Karpas-422 (cell line): ENCODE data around the gene SP2. TPM values are rescaled to one million over a fixed set of nuclear protein-coding genes. Genes with fewer than 3 reads are reported as not detected.

Experiments used
- DNase-seq: peaks from one replicate; pipeline ENCODE4 v3.0.0-alpha.2; 2015
- H2AFZ ChIP-seq: fragments of 200-600 bp; sonication (generic); 2 replicates; pipeline ENCODE4 v1.6.1; 2014; ENCODE audit warnings: antibody characterized with exemption, low read length, mixed read lengths
- H3K27ac ChIP-seq: fragments of 200-600 bp; sonication (generic); 2 replicates; pipeline ENCODE4 v1.5.1; 2014; ENCODE audit warnings: mild to moderate bottlenecking, low read length, moderate library complexity
- H3K27me3 ChIP-seq: fragments of 200-600 bp; sonication (generic); 2 replicates; pipeline ENCODE4 v1.6.1; 2014; ENCODE audit warnings: low read length, mixed read lengths
- H3K36me3 ChIP-seq: fragments of 200-600 bp; sonication (generic); 2 replicates; pipeline ENCODE4 v1.6.1; 2014; ENCODE audit warnings: low read length, mixed read lengths; ENCODE audit not compliant: insufficient read depth
- H3K4me1 ChIP-seq: fragments of 200-600 bp; sonication (generic); 2 replicates; pipeline ENCODE4 v1.6.1; 2014; ENCODE audit warnings: mild to moderate bottlenecking, low read length, mixed read lengths
- H3K4me2 ChIP-seq: fragments of 200-600 bp; sonication (generic); 2 replicates; pipeline ENCODE4 v1.6.1; 2014; ENCODE audit warnings: low read length, low read depth, mild to moderate bottlenecking; ENCODE audit not compliant: poor library complexity, severe bottlenecking
- H3K4me3 ChIP-seq: fragments of 200-600 bp; sonication (generic); 2 replicates; pipeline ENCODE4 v1.5.1; 2014; ENCODE audit warnings: mild to moderate bottlenecking, antibody characterized with exemption, low read length, mixed read lengths
- H3K79me2 ChIP-seq: fragments of 200-600 bp; sonication (generic); 2 replicates; pipeline ENCODE4 v1.6.1; 2014; ENCODE audit warnings: mild to moderate bottlenecking, low read length, mixed read lengths
- H3K9ac ChIP-seq: fragments of 200-600 bp; sonication (generic); 2 replicates; pipeline ENCODE4 v1.6.0; 2014; ENCODE audit warnings: low read length
- H3K9me2 ChIP-seq: fragments of 200-600 bp; sonication (generic), shearing (Covaris generic); replicated peaks from 2 replicates; pipeline ENCODE4 v1.6.0; 2014; ENCODE audit warnings: mild to moderate bottlenecking, low read length, moderate library complexity; ENCODE audit not compliant: insufficient read depth
- H3K9me3 ChIP-seq: fragments of 300-700, 200-600 bp; sonication (generic); 2 replicates; pipeline ENCODE4 v1.6.1; 2014; ENCODE audit warnings: low read length, mixed read lengths
- H4K20me1 ChIP-seq: fragments of 200-600 bp; sonication (generic); 2 replicates; pipeline ENCODE4 v1.6.1; 2014; ENCODE audit warnings: mild to moderate bottlenecking, antibody characterized with exemption, low read length, low read depth; ENCODE audit not compliant: insufficient read depth
- total RNA-seq: library from RNA; depleted of rRNA; stranded (reverse); fragments of >200 nt; shearing (Covaris generic); gene quantifications from 2 replicates; pipeline ENCODE4 v1.2.3, GENCODE V29; 2014; ENCODE audit warnings: low replicate concordance

SP2 gene
- total RNA-seq, 1 experiment from 2014 or later = 4.4 TPM

- Histone ChIP-seq H3K4me1 (peaks cover 14% of the 10 kb centered on the region), H3K4me3 (no peak overlapping the region), H3K9ac (no peak overlapping the region), H3K79me2 (no peaks in the 10 kb centered on the region), H3K27ac (no peak overlapping the region), H3K9me2 (no peaks in the 10 kb centered on the region), H3K27me3 (no peaks in the 10 kb centered on the region), H3K9me3 (no peaks in the 10 kb centered on the region), H3K4me2 (no peak overlapping the region), H2AFZ (no peak overlapping the region), H4K20me1 (no peaks in the 10 kb centered on the region), H3K36me3 (no peaks in the 10 kb centered on the region)
- no peak for DNase-seq
Observed at GRCh38 chr17:47873200-47874090, 22.6 kb upstream of the SP2 start.

- no peaks in the 10 kb centered on the region for H3K36me3 ChIP-seq
- H2AFZ ChIP-seq = no peak overlapping the region
- no peak overlapping the region for H3K4me3 ChIP-seq
- DNase-seq = no peak
- no peak overlapping the region for H3K27ac ChIP-seq
- no peaks in the 10 kb centered on the region for H3K9me3 ChIP-seq
- H3K27me3 ChIP-seq = no peaks in the 10 kb centered on the region
- H3K9me2 ChIP-seq = no peaks in the 10 kb centered on the region
- peak overlapping the region; percentile 4 for H3K4me2 ChIP-seq
- no peaks in the 10 kb centered on the region for H3K79me2 ChIP-seq
- H4K20me1 ChIP-seq = no peaks in the 10 kb centered on the region
- H3K9ac ChIP-seq = no peak overlapping the region
- peaks cover 14% of the 10 kb centered on the region for H3K4me1 ChIP-seq
Observed at GRCh38 chr17:47875011-47875985, 20.7 kb upstream of the SP2 start.

GRCh38 chr17:47877368-47878034, 18.5 kb upstream of the SP2 start:
- no peak overlapping the region for H3K4me2 ChIP-seq
- no peaks in the 10 kb centered on the region for H3K36me3 ChIP-seq
- no peak overlapping the region for H2AFZ ChIP-seq
- H3K9me3 ChIP-seq = no peaks in the 10 kb centered on the region
- peaks cover 14% of the 10 kb centered on the region for H3K4me1 ChIP-seq
- no peaks in the 10 kb centered on the region for H3K27me3 ChIP-seq
- H3K79me2 ChIP-seq = no peaks in the 10 kb centered on the region
- H3K9me2 ChIP-seq = no peaks in the 10 kb centered on the region
- no peak overlapping the region for H3K9ac ChIP-seq
- H3K27ac ChIP-seq = no peak overlapping the region
- no peak overlapping the region for H3K4me3 ChIP-seq
- DNase-seq = no peak
- no peaks in the 10 kb centered on the region for H4K20me1 ChIP-seq

- H3K9me2 ChIP-seq = no peaks in the 10 kb centered on the region
- no peak for DNase-seq
- peaks cover 14% of the 10 kb centered on the region for H3K4me1 ChIP-seq
- no peak overlapping the region for H3K27ac ChIP-seq
- no peaks in the 10 kb centered on the region for H3K79me2 ChIP-seq
- no peak overlapping the region for H3K4me2 ChIP-seq
- H4K20me1 ChIP-seq = no peaks in the 10 kb centered on the region
- H3K4me3 ChIP-seq = no peak overlapping the region
- H3K9me3 ChIP-seq = no peaks in the 10 kb centered on the region
- no peak overlapping the region for H3K9ac ChIP-seq
- no peaks in the 10 kb centered on the region for H3K36me3 ChIP-seq
- no peaks in the 10 kb centered on the region for H3K27me3 ChIP-seq
- H2AFZ ChIP-seq = no peak overlapping the region
Observed at GRCh38 chr17:47878203-47879027, 17.6 kb upstream of the SP2 start.

GRCh38 chr17:47879028-47879585, 16.9 kb upstream of the SP2 start:
- Histone ChIP-seq H3K9me2 (no peaks in the 10 kb centered on the region), H4K20me1 (no peaks in the 10 kb centered on the region), H3K4me2 (no peak overlapping the region), H2AFZ (no peak overlapping the region), H3K79me2 (no peaks in the 10 kb centered on the region), H3K36me3 (no peaks in the 10 kb centered on the region), H3K9me3 (no peaks in the 10 kb centered on the region), H3K27me3 (no peaks in the 10 kb centered on the region), H3K27ac (no peak overlapping the region), H3K4me3 (no peak overlapping the region), H3K9ac (no peak overlapping the region), H3K4me1 (peaks cover 14% of the 10 kb centered on the region)
- no peak for DNase-seq

GRCh38 chr17:47879776-47880454, 16.1 kb upstream of the SP2 start:
- H3K9ac ChIP-seq = no peak overlapping the region
- no peak overlapping the region for H3K27ac ChIP-seq
- H3K4me1 ChIP-seq = peaks cover 9% of the 10 kb centered on the region
- no peak for DNase-seq
- no peaks in the 10 kb centered on the region for H4K20me1 ChIP-seq
- no peaks in the 10 kb centered on the region for H3K27me3 ChIP-seq
- H2AFZ ChIP-seq = no peak overlapping the region
- H3K79me2 ChIP-seq = no peaks in the 10 kb centered on the region
- H3K9me2 ChIP-seq = no peaks in the 10 kb centered on the region
- no peak overlapping the region for H3K4me3 ChIP-seq
- no peaks in the 10 kb centered on the region for H3K36me3 ChIP-seq
- no peaks in the 10 kb centered on the region for H3K9me3 ChIP-seq
- H3K4me2 ChIP-seq = no peak overlapping the region

GRCh38 chr17:47882247-47882646, 13.8 kb upstream of the SP2 start:
- H4K20me1 ChIP-seq = no peaks in the 10 kb centered on the region
- H3K27me3 ChIP-seq = no peaks in the 10 kb centered on the region
- H3K4me2 ChIP-seq = no peak overlapping the region
- no peak for DNase-seq
- no peaks in the 10 kb centered on the region for H3K36me3 ChIP-seq
- H3K9me2 ChIP-seq = no peaks in the 10 kb centered on the region
- H3K79me2 ChIP-seq = no peaks in the 10 kb centered on the region
- no peaks in the 10 kb centered on the region for H3K9me3 ChIP-seq
- no peak overlapping the region for H2AFZ ChIP-seq
- no peak overlapping the region for H3K9ac ChIP-seq
- no peak overlapping the region for H3K4me3 ChIP-seq
- H3K4me1 ChIP-seq = no peaks in the 10 kb centered on the region
- H3K27ac ChIP-seq = no peak overlapping the region
